ENCODE results near the gene RINL.
"Not testable (repeated sequence)": the region's sequence is repeated elsewhere in the genome, so short reads cannot be mapped to it uniquely, and the experiment has no call there.

The RINL gene

GRCh38 chr19:38875656-38876395 is 2.2 kb downstream of the RINL start:
- FAIRE-seq (no peak), DNase-seq (ENCODE audit: insufficient read length, low spot score) (no peak)
- TF ChIP-seq POLR2A (IDR thresholded peaks at IDR 0.05; ENCODE audit: low read depth, low read length), result no peak

- DNase-seq (ENCODE audit: insufficient read length, low spot score); FAIRE-seq: not testable (repeated sequence)
These were observed 4.7 kb downstream of the RINL start for GRCh38 chr19:38873400-38873799.

DNA sequence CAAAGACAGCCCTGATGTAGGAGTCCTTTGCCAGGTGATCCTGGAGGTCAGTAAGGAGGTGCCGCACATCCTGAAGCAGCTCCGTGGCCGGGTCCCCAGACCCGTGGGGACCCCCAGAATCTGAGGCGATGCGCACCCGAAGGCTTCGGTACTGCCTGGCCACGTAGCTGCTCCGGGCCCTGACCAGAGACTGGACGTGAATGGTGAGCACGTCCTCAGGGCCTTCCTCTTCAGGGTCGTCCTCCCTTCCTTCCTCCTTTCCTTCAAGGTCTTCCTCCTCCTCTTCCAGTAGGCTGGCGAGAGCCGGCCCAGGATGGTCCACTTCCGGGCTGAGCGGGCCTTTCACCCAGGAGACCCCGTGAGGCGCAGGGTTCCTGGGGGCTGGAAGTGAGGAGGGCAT is 7.5 kb downstream of the RINL start:
- no peak for DNase-seq (ENCODE audit: insufficient read length, low spot score)
- no peak for FAIRE-seq
- no peak for TF ChIP-seq POLR2A (IDR thresholded peaks at IDR 0.05; ENCODE audit: low read depth, low read length)

GRCh38 chr19:38869836-38870607 is 8.1 kb downstream of the RINL start:
- no peak for TF ChIP-seq POLR2A (IDR thresholded peaks at IDR 0.05; ENCODE audit: low read depth, low read length)
- FAIRE-seq, result no peak
- no peak for DNase-seq (ENCODE audit: insufficient read length, low spot score)

GRCh38 chr19:38869160-38869835 is 8.8 kb downstream of the RINL start:
- TF ChIP-seq POLR2A (IDR thresholded peaks at IDR 0.05; ENCODE audit: low read depth, low read length), result no peak
- no peak for FAIRE-seq
- no peak for DNase-seq (ENCODE audit: insufficient read length, low spot score)

DNA sequence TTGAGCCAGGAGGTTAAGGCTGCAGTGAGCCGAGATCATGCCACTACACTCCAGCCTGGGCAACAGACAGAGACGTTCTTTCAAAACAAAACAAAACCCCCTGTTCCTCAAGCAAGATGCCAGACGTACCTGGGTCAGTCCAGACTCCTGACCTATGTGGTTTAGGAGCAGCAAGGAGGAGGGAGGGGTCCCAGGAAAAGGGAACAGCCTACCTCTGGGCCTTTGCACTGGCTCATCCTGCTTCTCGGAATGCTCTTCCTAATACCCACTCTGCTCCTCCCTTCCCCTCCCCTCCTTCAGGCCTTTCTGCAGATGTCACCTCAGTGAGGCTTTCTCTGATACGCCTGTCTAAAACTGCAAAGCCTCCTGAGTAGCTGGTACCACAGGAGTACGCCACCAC is 9.5 kb downstream of the RINL start:
- FAIRE-seq (no peak), DNase-seq (ENCODE audit: insufficient read length, low spot score) (no peak)
- TF ChIP-seq POLR2A (IDR thresholded peaks at IDR 0.05; ENCODE audit: low read depth, low read length), result no peak

- TF ChIP-seq POLR2A (IDR thresholded peaks at IDR 0.05; ENCODE audit: low read depth, low read length), result no peak
- DNase-seq (ENCODE audit: insufficient read length, low spot score) (no peak), FAIRE-seq (no peak)
These were observed 10.8 kb downstream of the RINL start for GRCh38 chr19:38867171-38867780.

DNA sequence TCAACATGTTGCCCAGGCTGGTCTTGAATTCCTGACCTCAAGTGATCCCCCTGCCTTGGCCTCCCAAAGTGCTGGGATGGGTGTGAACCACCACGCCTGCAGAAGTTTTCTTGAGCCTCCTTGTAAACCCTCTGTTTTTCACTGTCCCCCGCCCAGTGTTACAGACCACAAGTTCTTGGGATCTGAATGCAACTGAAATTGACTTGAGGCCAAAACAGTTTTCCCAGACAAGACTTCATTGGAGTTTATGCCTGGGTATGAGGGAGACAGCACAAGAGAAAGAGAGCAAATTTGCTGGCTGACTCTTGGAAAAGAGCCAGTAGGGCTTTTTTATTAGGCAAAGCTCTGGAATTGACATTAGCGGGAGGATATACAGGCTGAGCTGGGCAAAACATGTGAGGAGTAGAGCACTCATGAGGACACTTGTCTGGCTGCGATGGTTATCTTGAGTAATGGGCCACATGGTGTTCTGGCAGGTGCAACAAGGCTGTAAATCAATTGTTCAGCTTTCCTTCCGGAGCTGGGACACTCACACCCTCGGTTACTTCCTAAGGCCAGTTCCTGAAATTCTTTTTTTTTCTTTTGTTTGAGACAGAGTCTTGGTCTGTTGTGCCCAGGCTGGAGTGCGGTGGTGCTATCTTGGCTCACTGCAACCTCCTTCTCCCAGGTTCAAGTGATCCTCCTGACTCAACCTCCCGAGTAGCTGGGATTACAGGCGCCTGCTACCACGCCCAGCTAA is 15.6 kb downstream of the RINL start:
- FAIRE-seq (no peak), DNase-seq (ENCODE audit: insufficient read length, low spot score) (no peak)
- TF ChIP-seq POLR2A (IDR thresholded peaks at IDR 0.05; ENCODE audit: low read depth, low read length), result no peak

- DNase-seq (ENCODE audit: insufficient read length, low spot score) (no peak), FAIRE-seq (no peak)
- TF ChIP-seq POLR2A (IDR thresholded peaks at IDR 0.05; ENCODE audit: low read depth, low read length), result no peak
These were observed 16.7 kb downstream of the RINL start for GRCh38 chr19:38861368-38861767.

GRCh38 chr19:38859631-38860204 is 18.4 kb downstream of the RINL start:
- FAIRE-seq; DNase-seq (ENCODE audit: insufficient read length, low spot score): not testable (repeated sequence)

GRCh38 chr19:38856813-38857212 is 21.3 kb downstream of the RINL start:
- no peak for DNase-seq (ENCODE audit: insufficient read length, low spot score)
- no peak for TF ChIP-seq POLR2A (IDR thresholded peaks at IDR 0.05; ENCODE audit: low read depth, low read length)
- FAIRE-seq, result no peak

DNA sequence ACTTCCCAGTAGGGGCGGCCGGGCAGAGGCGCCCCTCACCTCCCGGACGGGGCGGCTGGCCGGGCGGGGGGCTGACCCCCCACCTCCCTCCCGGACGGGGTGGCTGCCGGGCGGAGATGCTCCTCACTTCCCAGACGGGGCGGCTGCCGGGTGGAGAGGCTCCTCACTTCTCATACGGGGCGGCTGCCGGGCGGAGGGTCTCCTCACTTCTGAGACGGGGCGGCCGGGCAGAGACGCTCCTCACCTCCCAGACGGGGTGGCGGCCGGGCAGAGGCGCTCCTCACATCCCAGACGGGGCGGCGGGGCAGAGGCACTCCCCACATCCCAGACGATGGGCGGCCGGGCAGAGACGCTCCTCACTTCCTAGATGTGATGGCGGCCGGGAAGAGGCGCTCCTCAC is 22.3 kb downstream of the RINL start:
- not testable (repeated sequence) for FAIRE-seq; DNase-seq (ENCODE audit: insufficient read length, low spot score)

DNA sequence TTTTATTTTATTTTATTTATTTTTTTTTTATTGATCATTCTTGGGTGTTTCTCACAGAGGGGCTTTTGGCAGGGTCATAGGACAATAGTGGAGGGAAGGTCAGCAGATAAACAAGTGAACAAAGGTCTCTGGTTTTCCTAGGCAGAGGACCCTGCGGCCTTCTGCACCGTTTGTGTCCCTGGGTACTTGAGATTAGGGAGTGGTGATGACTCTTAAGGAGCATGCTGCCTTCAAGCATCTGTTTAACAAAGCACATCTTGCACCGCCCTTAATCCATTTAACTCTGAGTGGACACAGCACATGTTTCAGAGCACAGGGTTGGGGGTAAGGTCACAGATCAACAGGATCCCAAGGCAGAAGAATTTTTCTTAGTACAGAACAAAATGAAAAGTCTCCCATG is 23.1 kb downstream of the RINL start:
- not testable (repeated sequence) for DNase-seq (ENCODE audit: insufficient read length, low spot score)

More for the DNA sequence above, 23.1 kb downstream of the RINL start:
- not testable (repeated sequence) for FAIRE-seq
